Hepatocyte (in vitro differentiated cells): ENCODE data around the gene MICB. TPM values are rescaled to one million over a fixed set of nuclear protein-coding genes. Genes with fewer than 3 reads are reported as not detected.
"Not testable (repeated sequence)": the region's sequence is repeated elsewhere in the genome, so short reads cannot be mapped to it uniquely, and the experiment has no call there.

ENCODE experiments used
- DNase-seq: peaks from one replicate; pipeline ENCODE4 v3.0.0-alpha.2; 2016; ENCODE audit warnings: low spot score
- H2AFZ ChIP-seq: fragments of 200-600 bp; sonication (generic); 2 replicates; pipeline ENCODE4 v1.6.0; 2016; ENCODE audit warnings: antibody characterized with exemption, mild to moderate bottlenecking
- H3K27ac ChIP-seq: fragments of 200-600 bp; sonication (generic); 2 replicates; pipeline ENCODE4 v1.5.1; 2016; ENCODE audit warnings: mild to moderate bottlenecking
- H3K27me3 ChIP-seq: fragments of 200-600 bp; sonication (generic); 2 replicates; pipeline ENCODE4 v1.6.1; 2016
- H3K36me3 ChIP-seq: fragments of 200-600 bp; sonication (generic); replicated peaks from 2 replicates; pipeline ENCODE4 v1.5.1; 2016; ENCODE audit warnings: low read depth; ENCODE audit not compliant: insufficient read depth
- H3K4me1 ChIP-seq: fragments of 200-600 bp; sonication (generic); 2 replicates; pipeline ENCODE4 v1.5.1; 2016; ENCODE audit warnings: mild to moderate bottlenecking, moderate library complexity; ENCODE audit not compliant: insufficient read depth
- H3K4me2 ChIP-seq: fragments of 200-600 bp; sonication (generic); 2 replicates; pipeline ENCODE4 v1.6.0; 2016
- H3K4me3 ChIP-seq: fragments of 200-600 bp; sonication (generic); 2 replicates; pipeline ENCODE4 v1.5.1; 2016; ENCODE audit warnings: mild to moderate bottlenecking
- H3K79me2 ChIP-seq: fragments of 200-600 bp; sonication (generic); 2 replicates; pipeline ENCODE4 v1.6.0; 2017; ENCODE audit warnings: mild to moderate bottlenecking
- H3K9me2 ChIP-seq: fragments of 200-600 bp; sonication (generic); replicated peaks from 2 replicates; pipeline ENCODE4 v1.6.0; 2017; ENCODE audit warnings: mild to moderate bottlenecking; ENCODE audit not compliant: insufficient read depth
- H3K9me3 ChIP-seq: fragments of 200-600 bp; sonication (generic); 2 replicates; pipeline ENCODE4 v1.5.1; 2016; ENCODE audit warnings: low read depth, mild to moderate bottlenecking
- H4K20me1 ChIP-seq: fragments of 200-600 bp; sonication (generic); 2 replicates; pipeline ENCODE4 v1.6.0; 2016; ENCODE audit warnings: mild to moderate bottlenecking; ENCODE audit not compliant: insufficient read depth, poor library complexity, severe bottlenecking
- CTCF ChIP-seq: fragments of 200-600 bp; sonication (generic); IDR thresholded peaks from 2 replicates; pipeline ENCODE4 v1.5.1; 2016; ENCODE audit warnings: antibody characterized with exemption, mild to moderate bottlenecking; ENCODE audit not compliant: poor library complexity
- EZH2 ChIP-seq: fragments of 200-600 bp; sonication (generic); IDR thresholded peaks from 2 replicates; pipeline ENCODE4 v1.6.1; 2016; ENCODE audit warnings: antibody characterized with exemption, mild to moderate bottlenecking, borderline replicate concordance
- EZH2phosphoT487 ChIP-seq: fragments of 200-600 bp; sonication (generic); IDR thresholded peaks from one replicate; pipeline ENCODE4 v1.6.1; 2018; ENCODE audit warnings: antibody characterized with exemption, mild to moderate bottlenecking, low read depth, moderate library complexity; ENCODE audit not compliant: unreplicated experiment, severe bottlenecking
- WGBS: methylation state at CpG from one replicate; pipeline ENCODE4 v1.1.6; 2016; ENCODE audit warnings: low lambda C conversion rate; ENCODE audit errors: missing lambda C conversion rate; 5-methylcytosine and 5-hydroxymethylcytosine counted together
- polyA plus RNA-seq: library from polyadenylated mRNA; unstranded; fragments of >200 nt; fragmentation: Nextera tagmentation; extraction: Ambion mirVana; gene quantifications from 2 replicates; pipeline ENCODE4 v1.2.1, GENCODE V29; 2016
- total RNA-seq: library from RNA; depleted of rRNA; stranded (reverse); fragments of >200 nt; gene quantifications from 2 replicates; pipeline ENCODE4 v1.2.3, GENCODE V29; 2014

MICB gene
- total RNA-seq (0.40 and 0.67 TPM in 2 replicates), polyA plus RNA-seq (0.11 and 0.44 TPM in 2 replicates)

GRCh38 chr6:31497531-31498476 lies at the start of gene MICB:
Gene MICB (plus strand): TSS chr6:31498145. CDS start chr6:31498194, 49 bp downstream.
- Histone ChIP-seq H3K4me3 (peak within 1 kb of the TSS; percentile 32), H3K79me2 (no peaks in the 10 kb centered on the region), H3K9me2 (no peaks in the 10 kb centered on the region), H3K4me1 (no peaks in the 10 kb centered on the region), H3K4me2 (peak within 1 kb of the TSS; percentile 98), H3K9me3 (no peaks in the 10 kb centered on the region), H3K27me3 (peaks cover 60% of the 10 kb centered on the region), H2AFZ (peak within 1 kb of the TSS; percentile 93), H3K36me3 (no peaks in the 10 kb centered on the region), H4K20me1 (no peaks in the 10 kb centered on the region), H3K27ac (no peak within 1 kb of the TSS)
- WGBS = 4% methylated on average over 52 of the region's 64 CpGs
- DNase-seq = peak; percentile 73
- TF ChIP-seq EZH2phosphoT487 (no peak), EZH2 (no peak)

GRCh38 chr6:31450751-31451150 lies 47.2 kb upstream of the MICB start:
- WGBS = 84% methylated on average over 4 of the region's 4 CpGs
- H3K36me3 ChIP-seq = no peaks in the 10 kb centered on the region
- no peak for TF ChIP-seq EZH2
- no peak for TF ChIP-seq CTCF
- no peak for TF ChIP-seq EZH2phosphoT487

GRCh38 chr6:31452859-31453258 lies 45.1 kb upstream of the MICB start:
- Histone ChIP-seq H3K4me1 (no peaks in the 10 kb centered on the region), H3K27ac (no peak overlapping the region), H2AFZ (no peak overlapping the region), H3K79me2 (no peaks in the 10 kb centered on the region), H3K9me3 (no peaks in the 10 kb centered on the region), H3K4me3 (no peak overlapping the region), H3K9me2 (no peaks in the 10 kb centered on the region), H3K36me3 (no peaks in the 10 kb centered on the region), H4K20me1 (no peaks in the 10 kb centered on the region), H3K27me3 (peaks cover 3% of the 10 kb centered on the region), H3K4me2 (no peak overlapping the region)
- TF ChIP-seq EZH2phosphoT487 = no peak
- no peak for TF ChIP-seq CTCF
- no peak for TF ChIP-seq EZH2
- DNase-seq = no peak

More at GRCh38 chr6:31450751-31451150, 47.2 kb upstream of the MICB start:
- Histone ChIP-seq H3K27me3 (peaks cover 5% of the 10 kb centered on the region), H3K9me2 (no peaks in the 10 kb centered on the region), H3K9me3 (no peaks in the 10 kb centered on the region), H3K4me1 (no peaks in the 10 kb centered on the region), H2AFZ (no peak overlapping the region), H3K27ac (no peak overlapping the region), H3K79me2 (no peaks in the 10 kb centered on the region), H3K4me2 (no peak overlapping the region), H3K4me3 (no peak overlapping the region), H4K20me1 (no peaks in the 10 kb centered on the region)
- no peak for DNase-seq

- no peak for DNase-seq
- H3K9me3 ChIP-seq = no peaks in the 10 kb centered on the region
- H3K4me1 ChIP-seq = no peaks in the 10 kb centered on the region
- no peak overlapping the region for H3K27ac ChIP-seq
- no peak overlapping the region for H2AFZ ChIP-seq
- H4K20me1 ChIP-seq = no peaks in the 10 kb centered on the region
- no peak overlapping the region for H3K4me3 ChIP-seq
- 93% methylated on average over 2 of the region's 2 CpGs for WGBS
- H3K4me2 ChIP-seq = no peak overlapping the region
- TF ChIP-seq EZH2phosphoT487 = no peak
- no peak for TF ChIP-seq CTCF
- no peak for TF ChIP-seq EZH2
- no peaks in the 10 kb centered on the region for H3K9me2 ChIP-seq
- peaks cover 3% of the 10 kb centered on the region for H3K27me3 ChIP-seq
- H3K79me2 ChIP-seq = no peaks in the 10 kb centered on the region
- H3K36me3 ChIP-seq = no peaks in the 10 kb centered on the region
Measured at GRCh38 chr6:31453259-31453658, 44.7 kb upstream of the MICB start.

GRCh38 chr6:31459864-31460263 lies 38.1 kb upstream of the MICB start:
- not testable (repeated sequence) for H3K79me2 ChIP-seq, H3K4me2 ChIP-seq, DNase-seq, H3K9me2 ChIP-seq, H3K4me1 ChIP-seq, H3K27ac ChIP-seq, H3K9me3 ChIP-seq, H2AFZ ChIP-seq, H3K27me3 ChIP-seq, H4K20me1 ChIP-seq, H3K36me3 ChIP-seq, H3K4me3 ChIP-seq
- 78% methylated on average over 5 of the region's 5 CpGs for WGBS
